Measurements from ENCODE around the gene FBXW11. TPM values are rescaled to one million over a fixed set of nuclear protein-coding genes. Genes with fewer than 3 reads are reported as not detected.

The FBXW11 gene
- total and polyA plus RNA-seq, 4 donors, result 7.6 to 87.5 (median 35.2) TPM

- Histone ChIP-seq H3K9me3 (ENCODE audit: control insufficient read depth in 4 of 4, insufficient read depth in 3 of 4, low read length in 3 of 4) (no peaks in the 10 kb centered on the region), H3K27ac (ENCODE audit: low read depth in 1 of 2, low read length in 1 of 2) (no peak overlapping the region), H3K27me3 (ENCODE audit: control insufficient read depth in 3 of 3, insufficient read depth in 3 of 3, low read length in 2 of 3) (no peaks in the 10 kb centered on the region), H3K4me1 (ENCODE audit: control insufficient read depth in 5 of 5, insufficient read depth in 5 of 5, low read length in 5 of 5) (peaks cover 0 to 4% (median 0%) of the 10 kb centered on the region in 5 donors), H3K4me3 (no peak overlapping the region), H3K9ac (ENCODE audit: insufficient read depth in 1 of 2, low read length in 2 of 2) (no peak overlapping the region), H3K36me3 (ENCODE audit: control insufficient read depth in 4 of 4, insufficient read depth in 4 of 4, low read length in 4 of 4) (peaks cover 0 to 5% (median 2%) of the 10 kb centered on the region in 4 donors)
- TF ChIP-seq CTCF (IDR thresholded peaks at IDR 0.05; ENCODE audit: control extremely low read depth, extremely low read depth), result no peak
- 91 to 95% methylated on average over 7 of the region's 7 CpGs for WGBS, 2 donors
- ATAC-seq (ENCODE audit: insufficient read depth, low FRiP score) (no peak), DNase-seq (no peak)
Observed at GRCh38 chr5:171901764-171902163, 104.7 kb downstream of the FBXW11 start.

- no peaks in the 10 kb centered on the region for H3K9me3 ChIP-seq (ENCODE audit: control insufficient read depth in 4 of 4, insufficient read depth in 3 of 4, low read length in 3 of 4)
- H3K4me3 ChIP-seq, result no peak overlapping the region
- WGBS, 2 donors, result 85% methylated on average over 5 of the region's 5 CpGs
- no peak for TF ChIP-seq CTCF (IDR thresholded peaks at IDR 0.05; ENCODE audit: control extremely low read depth, extremely low read depth)
- DNase-seq, result no peak
- no peak overlapping the region for H3K9ac ChIP-seq (ENCODE audit: insufficient read depth in 1 of 2, low read length in 2 of 2)
- ATAC-seq (ENCODE audit: insufficient read depth, low FRiP score), result no peak
- H3K27me3 ChIP-seq (ENCODE audit: control insufficient read depth in 3 of 3, insufficient read depth in 3 of 3, low read length in 2 of 3), result no peaks in the 10 kb centered on the region
- peaks cover 0 to 13% (median 2%) of the 10 kb centered on the region in 4 donors for H3K36me3 ChIP-seq (ENCODE audit: control insufficient read depth in 4 of 4, insufficient read depth in 4 of 4, low read length in 4 of 4)
- peaks cover 0 to 15% (median 9%) of the 10 kb centered on the region in 5 donors for H3K4me1 ChIP-seq (ENCODE audit: control insufficient read depth in 5 of 5, insufficient read depth in 5 of 5, low read length in 5 of 5)
- H3K27ac ChIP-seq (ENCODE audit: low read depth in 1 of 2, low read length in 1 of 2), result no peak overlapping the region
Observed at GRCh38 chr5:171899792-171900191, 106.6 kb downstream of the FBXW11 start.

GRCh38 chr5:171898879-171899278, 107.6 kb downstream of the FBXW11 start:
- TF ChIP-seq CTCF (IDR thresholded peaks at IDR 0.05; ENCODE audit: control extremely low read depth, extremely low read depth), result no peak
- Histone ChIP-seq H3K9me3 (ENCODE audit: control insufficient read depth in 4 of 4, insufficient read depth in 3 of 4, low read length in 3 of 4) (no peaks in the 10 kb centered on the region), H3K4me3 (no peak overlapping the region), H3K9ac (ENCODE audit: insufficient read depth in 1 of 2, low read length in 2 of 2) (no peak overlapping the region), H3K27me3 (ENCODE audit: control insufficient read depth in 3 of 3, insufficient read depth in 3 of 3, low read length in 2 of 3) (no peaks in the 10 kb centered on the region), H3K4me1 (ENCODE audit: control insufficient read depth in 5 of 5, insufficient read depth in 5 of 5, low read length in 5 of 5) (peaks cover 0 to 15% (median 9%) of the 10 kb centered on the region in 5 donors), H3K36me3 (ENCODE audit: control insufficient read depth in 4 of 4, insufficient read depth in 4 of 4, low read length in 4 of 4) (peaks cover 0 to 13% (median 2%) of the 10 kb centered on the region in 4 donors), H3K27ac (ENCODE audit: low read depth in 1 of 2, low read length in 1 of 2) (no peak overlapping the region)
- 80 to 95% methylated on average over 1 of the region's 1 CpG for WGBS, 2 donors
- ATAC-seq (ENCODE audit: insufficient read depth, low FRiP score) (no peak), DNase-seq (no peak)

- no peak overlapping the region for H3K27ac ChIP-seq (ENCODE audit: low read depth in 1 of 2, low read length in 1 of 2)
- no peaks in the 10 kb centered on the region for H3K9me3 ChIP-seq (ENCODE audit: control insufficient read depth in 4 of 4, insufficient read depth in 3 of 4, low read length in 3 of 4)
- DNase-seq (no peak), ATAC-seq (ENCODE audit: insufficient read depth, low FRiP score) (no peak)
- peaks cover 0 to 13% (median 2%) of the 10 kb centered on the region in 4 donors for H3K36me3 ChIP-seq (ENCODE audit: control insufficient read depth in 4 of 4, insufficient read depth in 4 of 4, low read length in 4 of 4)
- peaks cover 0 to 15% (median 11%) of the 10 kb centered on the region in 5 donors for H3K4me1 ChIP-seq (ENCODE audit: control insufficient read depth in 5 of 5, insufficient read depth in 5 of 5, low read length in 5 of 5)
- no peaks in the 10 kb centered on the region for H3K27me3 ChIP-seq (ENCODE audit: control insufficient read depth in 3 of 3, insufficient read depth in 3 of 3, low read length in 2 of 3)
- no peak for TF ChIP-seq CTCF (IDR thresholded peaks at IDR 0.05; ENCODE audit: control extremely low read depth, extremely low read depth)
- WGBS, 2 donors, result 97 to 98% methylated on average over 4 of the region's 4 CpGs
- no peak overlapping the region for H3K9ac ChIP-seq (ENCODE audit: insufficient read depth in 1 of 2, low read length in 2 of 2)
- no peak overlapping the region for H3K4me3 ChIP-seq
Observed at GRCh38 chr5:171898386-171898785, 108.1 kb downstream of the FBXW11 start.
